GM19043 (cell line): Measurements from ENCODE around the gene HECTD1.
"Not testable (repeated sequence)": the region's sequence is repeated elsewhere in the genome, so short reads cannot be mapped to it uniquely, and the experiment has no call there.

Source experiments
- ATAC-seq: cut with Tn5 transposase; IDR thresholded peaks from one replicate; pipeline ENCODE4 v1.9.1; 2021; ENCODE audit warnings: low read depth; ENCODE audit not compliant: unreplicated experiment

The HECTD1 gene

GRCh38 chr14:31059152-31059924, 148.3 kb downstream of the HECTD1 start:
- no peak for ATAC-seq

GRCh38 chr14:31057701-31058364, 149.8 kb downstream of the HECTD1 start:
- ATAC-seq, result no peak

DNA sequence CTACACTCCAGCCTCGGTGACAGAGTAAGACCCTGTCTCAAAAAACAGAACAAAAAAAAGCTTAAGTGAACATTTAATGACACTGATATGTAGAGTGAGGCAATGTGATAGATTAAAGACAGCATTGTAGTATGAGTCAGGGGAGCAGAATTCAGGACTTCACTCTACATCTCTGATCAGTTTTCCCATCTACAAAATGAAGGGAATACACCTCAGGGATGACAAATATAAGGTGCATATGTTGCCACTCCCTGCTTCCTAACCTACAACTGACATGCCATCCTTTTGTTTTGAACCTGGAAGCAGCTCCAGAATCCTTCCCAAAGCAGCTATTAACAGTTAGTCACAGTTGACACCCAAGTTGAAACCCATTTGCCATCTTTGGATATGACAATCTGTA, 150.6 kb downstream of the HECTD1 start:
- no peak for ATAC-seq

DNA sequence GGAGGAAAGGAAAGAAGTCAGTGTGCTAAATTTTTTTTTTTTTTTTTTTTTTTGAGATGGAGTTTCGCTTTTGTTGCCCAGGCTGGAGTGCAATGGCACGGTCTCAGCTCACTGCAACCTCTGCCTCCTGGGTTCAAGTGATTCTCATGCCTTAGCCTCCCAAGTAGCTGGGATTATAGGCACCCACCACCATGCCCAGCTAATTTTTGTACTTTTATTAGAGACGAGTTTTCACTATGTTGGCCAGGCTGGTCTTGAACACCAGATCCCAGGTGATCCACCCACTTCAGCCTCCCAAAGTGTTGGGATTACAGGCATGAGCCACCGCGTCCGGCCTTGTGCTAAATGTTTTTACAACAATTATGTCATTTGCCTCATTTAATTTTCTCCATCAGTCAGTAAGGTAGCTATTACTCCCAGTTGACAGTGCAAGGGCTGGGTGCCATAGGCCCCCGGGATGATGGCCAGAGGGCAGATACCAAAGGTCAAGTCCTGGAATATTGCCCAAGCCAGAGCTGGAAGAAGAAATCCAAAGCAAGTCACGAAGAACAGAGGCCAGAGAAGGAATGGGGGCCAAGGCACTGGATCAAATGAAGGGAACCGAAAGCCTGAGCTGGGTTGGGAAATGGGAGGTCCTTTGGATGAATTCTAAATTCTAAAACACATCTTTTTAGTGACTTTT, 154.5 kb downstream of the HECTD1 start:
- not testable (repeated sequence) for ATAC-seq

GRCh38 chr14:31051511-31051910, 156.1 kb downstream of the HECTD1 start:
- no peak for ATAC-seq

DNA sequence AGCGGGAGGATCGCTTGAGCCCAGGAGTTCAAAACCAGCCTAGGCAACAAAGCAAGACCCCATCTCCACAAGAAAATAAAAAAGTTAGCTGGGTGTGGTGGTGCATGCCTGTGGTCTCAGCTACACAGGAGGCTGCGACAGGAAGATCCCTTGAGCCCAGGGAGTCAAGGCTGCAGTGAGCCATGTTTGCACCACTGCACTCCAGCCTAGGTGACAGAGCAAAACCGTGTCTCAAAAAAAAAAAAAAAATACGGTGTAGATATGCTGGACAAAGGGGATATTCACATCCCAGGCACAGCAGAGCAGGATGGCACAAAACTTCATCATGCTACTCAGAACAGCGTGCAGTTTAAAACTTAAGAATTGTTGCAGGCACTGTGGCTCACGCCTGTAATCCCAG, 156.6 kb downstream of the HECTD1 start:
- ATAC-seq, result no peak
